ENCODE measurements around the gene C18orf63.
"Not testable (repeated sequence)": the region's sequence is repeated elsewhere in the genome, so short reads cannot be mapped to it uniquely, and the experiment has no call there.

Gene C18orf63

GRCh38 chr18:74315464-74316256, at the start of gene C18orf63:
Gene C18orf63, plus strand, starts transcription at chr18:74315839. Its CDS starts 2,027 bp downstream, at chr18:74317866.
- no peak for DNase-seq

- no peak for DNase-seq
Measured at GRCh38 chr18:74266161-74266560, 49.5 kb upstream of the C18orf63 start.

GRCh38 chr18:74268175-74268574, 47.5 kb upstream of the C18orf63 start:
- DNase-seq, result no peak

- no peak for DNase-seq
Measured at GRCh38 chr18:74268933-74269620, 46.6 kb upstream of the C18orf63 start.

GRCh38 chr18:74271635-74272034, 44.0 kb upstream of the C18orf63 start:
- DNase-seq, result no peak

GRCh38 chr18:74273394-74273793, 42.2 kb upstream of the C18orf63 start:
- DNase-seq, result no peak

- no peak for DNase-seq
Measured at GRCh38 chr18:74274700-74275099, 40.9 kb upstream of the C18orf63 start.

GRCh38 chr18:74275736-74276135, 39.9 kb upstream of the C18orf63 start:
- no peak for DNase-seq

GRCh38 chr18:74276609-74277008, 39.0 kb upstream of the C18orf63 start:
- no peak for DNase-seq

- DNase-seq, result no peak
Measured at GRCh38 chr18:74277296-74277695, 38.3 kb upstream of the C18orf63 start.

- no peak for DNase-seq
Measured at GRCh38 chr18:74278058-74278457, 37.6 kb upstream of the C18orf63 start.

- DNase-seq, result no peak
Measured at GRCh38 chr18:74278983-74279382, 36.7 kb upstream of the C18orf63 start.

- peak; percentile 15 for DNase-seq
Measured at GRCh38 chr18:74281011-74281979, 34.3 kb upstream of the C18orf63 start.

GRCh38 chr18:74281980-74282754, 33.5 kb upstream of the C18orf63 start:
- DNase-seq, result no peak

- DNase-seq, result no peak
Measured at GRCh38 chr18:74282755-74283554, 32.7 kb upstream of the C18orf63 start.

- DNase-seq, result no peak
Measured at GRCh38 chr18:74283646-74284045, 32.0 kb upstream of the C18orf63 start.

GRCh38 chr18:74284191-74284979, 31.3 kb upstream of the C18orf63 start:
- DNase-seq, result no peak

- DNase-seq, result no peak
Measured at GRCh38 chr18:74284980-74285355, 30.7 kb upstream of the C18orf63 start.

- DNase-seq, result not testable (repeated sequence)
Measured at GRCh38 chr18:74285583-74285982, 30.1 kb upstream of the C18orf63 start.

GRCh38 chr18:74286106-74286855, 29.4 kb upstream of the C18orf63 start:
- no peak for DNase-seq
